Measurements from ENCODE around the gene PDPR.
A peak's percentile ranks its signal among the peaks of the same experiment; 100 is the strongest.
"Not testable (repeated sequence)": the region's sequence is repeated elsewhere in the genome, so short reads cannot be mapped to it uniquely, and the experiment has no call there.

Gene PDPR

GRCh38 chr16:70120398-70120797, 6.3 kb downstream of the PDPR start:
- not testable (repeated sequence) for DNase-seq (ENCODE audit: low read depth in 2 of 2); H3K4me3 ChIP-seq (replicated peaks in 1 of 2; ENCODE audit: low read depth in 2 of 2, low read length in 2 of 2)

GRCh38 chr16:70123822-70124221, 9.7 kb downstream of the PDPR start:
- not testable (repeated sequence) for DNase-seq (ENCODE audit: low read depth in 2 of 2); H3K4me3 ChIP-seq (replicated peaks in 1 of 2; ENCODE audit: low read depth in 2 of 2, low read length in 2 of 2)

- DNase-seq (ENCODE audit: low read depth in 2 of 2), result peak in 1 of 2 donors; percentile 6
- not testable (repeated sequence) for H3K4me3 ChIP-seq (replicated peaks in 1 of 2; ENCODE audit: low read depth in 2 of 2, low read length in 2 of 2)
These were observed 12.1 kb downstream of the PDPR start for GRCh38 chr16:70126226-70126625.

GRCh38 chr16:70127706-70128105, 13.6 kb downstream of the PDPR start:
- DNase-seq (ENCODE audit: low read depth in 2 of 2); H3K4me3 ChIP-seq (replicated peaks in 1 of 2; ENCODE audit: low read depth in 2 of 2, low read length in 2 of 2): not testable (repeated sequence)

GRCh38 chr16:70128844-70129243, 14.7 kb downstream of the PDPR start:
- not testable (repeated sequence) for DNase-seq (ENCODE audit: low read depth in 2 of 2)

DNA sequence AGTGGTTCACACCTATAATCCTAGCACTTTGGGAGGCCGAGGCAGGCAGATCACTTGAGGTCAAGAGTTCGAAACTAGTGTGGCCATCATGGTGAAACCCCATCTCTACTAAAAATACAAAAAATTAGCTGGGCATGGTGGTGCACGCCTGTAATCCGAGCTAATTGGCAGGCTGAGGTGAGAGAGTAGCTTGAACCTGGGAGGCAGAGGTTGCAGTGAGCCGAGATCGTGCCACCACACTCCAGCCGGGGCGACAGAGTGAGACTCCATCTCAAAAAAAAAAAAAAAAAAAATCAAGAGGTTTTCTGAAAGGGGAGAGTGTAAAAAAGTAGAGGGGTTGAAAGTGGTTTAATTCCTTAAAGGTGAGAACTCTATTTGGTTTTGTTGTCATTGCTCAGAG, 21.7 kb downstream of the PDPR start:
- not testable (repeated sequence) for H3K4me3 ChIP-seq (replicated peaks in 1 of 2; ENCODE audit: low read depth in 2 of 2, low read length in 2 of 2); DNase-seq (ENCODE audit: low read depth in 2 of 2)

More at GRCh38 chr16:70128844-70129243, 14.7 kb downstream of the PDPR start:
- not testable (repeated sequence) for H3K4me3 ChIP-seq (replicated peaks in 1 of 2; ENCODE audit: low read depth in 2 of 2, low read length in 2 of 2)

- DNase-seq (ENCODE audit: low read depth in 2 of 2); H3K4me3 ChIP-seq (replicated peaks in 1 of 2; ENCODE audit: low read depth in 2 of 2, low read length in 2 of 2): not testable (repeated sequence)
These were observed 22.5 kb downstream of the PDPR start for GRCh38 chr16:70136595-70136994.

DNA sequence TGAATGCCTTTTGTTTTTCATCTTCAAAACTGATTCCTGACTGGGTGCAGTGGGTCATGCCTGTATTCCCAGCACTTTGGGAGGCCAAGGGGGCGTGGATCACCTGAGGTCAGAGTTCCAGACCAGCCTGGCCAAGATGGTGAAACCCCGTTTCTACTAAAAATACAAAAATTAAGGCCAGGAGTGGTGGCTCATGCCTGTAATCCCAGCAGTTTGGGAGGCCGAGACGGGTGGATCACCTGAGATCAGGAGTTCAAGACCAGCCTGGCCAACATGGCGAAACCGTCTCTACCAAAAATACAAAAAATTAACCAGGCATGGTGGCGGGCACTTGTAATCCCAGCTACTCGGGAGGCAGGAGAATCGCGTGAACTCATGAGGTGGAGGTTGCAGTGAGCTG, 28.6 kb downstream of the PDPR start:
- not testable (repeated sequence) for DNase-seq (ENCODE audit: low read depth in 2 of 2); H3K4me3 ChIP-seq (replicated peaks in 1 of 2; ENCODE audit: low read depth in 2 of 2, low read length in 2 of 2)

- not testable (repeated sequence) for DNase-seq (ENCODE audit: low read depth in 2 of 2); H3K4me3 ChIP-seq (replicated peaks in 1 of 2; ENCODE audit: low read depth in 2 of 2, low read length in 2 of 2)
These were observed 29.2 kb downstream of the PDPR start for GRCh38 chr16:70143231-70143895.

DNA sequence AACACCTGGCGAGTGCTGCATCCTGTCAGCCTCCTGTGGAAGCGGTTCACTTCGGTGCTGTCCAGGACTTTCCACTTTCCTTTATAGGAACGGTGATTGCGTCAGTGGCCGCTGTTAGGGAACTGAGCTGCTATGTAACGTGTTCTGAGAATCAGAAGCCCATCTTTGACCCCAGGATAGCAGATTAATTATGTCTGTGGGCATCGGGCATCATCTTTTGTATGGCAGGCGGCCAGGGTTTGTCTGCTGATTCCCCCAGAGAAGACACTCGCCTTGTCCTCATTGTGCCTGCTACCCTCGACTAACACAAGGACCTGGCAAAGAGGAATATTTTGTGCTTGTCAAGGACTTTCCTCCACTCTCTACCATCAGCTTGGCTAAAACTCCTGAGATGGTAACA, 33.7 kb downstream of the PDPR start:
- not testable (repeated sequence) for DNase-seq (ENCODE audit: low read depth in 2 of 2); H3K4me3 ChIP-seq (replicated peaks in 1 of 2; ENCODE audit: low read depth in 2 of 2, low read length in 2 of 2)

DNA sequence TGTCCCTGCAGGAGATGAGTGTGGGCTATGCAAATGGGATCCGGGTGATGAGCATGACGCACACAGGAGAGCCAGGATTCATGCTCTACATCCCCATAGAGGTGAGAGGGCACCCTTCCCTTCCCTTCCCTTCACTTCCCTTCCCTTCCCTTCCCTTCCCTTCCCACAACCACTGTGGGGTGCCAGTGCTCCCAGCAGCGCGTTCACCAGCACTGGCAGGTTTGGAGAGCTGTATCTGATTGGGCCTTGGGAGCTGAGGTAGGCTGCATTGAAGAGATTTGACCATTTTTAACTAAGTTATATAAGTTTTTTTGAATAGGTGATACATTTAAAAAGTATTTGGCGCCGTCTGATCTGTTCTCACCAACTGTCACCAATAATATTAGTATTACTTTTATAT, 34.3 kb downstream of the PDPR start:
- H3K4me3 ChIP-seq (replicated peaks in 1 of 2; ENCODE audit: low read depth in 2 of 2, low read length in 2 of 2); DNase-seq (ENCODE audit: low read depth in 2 of 2): not testable (repeated sequence)

DNA sequence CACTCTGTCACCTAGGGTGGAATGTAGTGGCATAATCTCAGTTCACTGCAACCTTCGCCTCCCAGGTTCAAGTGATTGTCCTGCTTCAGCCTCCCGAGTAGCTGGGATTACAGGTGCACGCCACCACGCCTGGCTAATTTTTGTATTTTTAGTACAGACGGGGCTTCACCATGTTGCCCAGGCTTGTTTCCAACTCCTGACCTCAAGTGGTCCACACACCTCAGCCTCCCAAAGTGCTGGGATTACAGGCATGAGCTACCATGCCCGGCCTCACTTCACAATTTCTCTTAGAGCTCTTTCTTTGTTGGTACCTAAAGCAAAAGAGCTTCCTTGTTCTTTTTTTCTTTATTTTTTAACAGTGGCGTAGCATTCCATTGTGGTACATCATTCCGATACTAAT, 35.2 kb downstream of the PDPR start:
- H3K4me3 ChIP-seq (replicated peaks in 1 of 2; ENCODE audit: low read depth in 2 of 2, low read length in 2 of 2); DNase-seq (ENCODE audit: low read depth in 2 of 2): not testable (repeated sequence)

GRCh38 chr16:70151391-70151790, 37.3 kb downstream of the PDPR start:
- TF ChIP-seq CTCF (IDR thresholded peaks at IDR 0.05; ENCODE audit: low read depth, low read length), result no peak
- DNase-seq (ENCODE audit: low read depth in 2 of 2), result no peak
- H3K4me3 ChIP-seq (replicated peaks in 1 of 2; ENCODE audit: low read depth in 2 of 2, low read length in 2 of 2), result no peak overlapping the region

All from cardiac fibroblast (primary cell).